Activated B cell treated with CpG ODN at 0.5 μM for 24 hours (primary cell): Measurements from ENCODE around the gene GABBR2. TPM values are rescaled to one million over a fixed set of nuclear protein-coding genes. Genes with fewer than 3 reads are reported as not detected.

Experiments
- ATAC-seq: fragments of 200-7000 bp; cut with Tn5 transposase; one replicate; pipeline ENCODE4 v1.10.0; 2021; ENCODE audit warnings: low read depth, mild to moderate bottlenecking, moderate library complexity
- CTCF ChIA-PET: fragments of 350-600 bp; sonication (Branson Sonifier 250); formaldehyde crosslinking; loops from one replicate; lab custom pipeline; 2021; ENCODE audit warnings: antibody characterized with exemption; lab: Charles Lee
- POLR2A ChIA-PET: fragments of 350-600 bp; sonication (Branson Sonifier 250); formaldehyde crosslinking; loops from one replicate; lab custom pipeline; 2021; ENCODE audit warnings: antibody characterized with exemption; lab: Charles Lee
- DNase-seq: peaks from one replicate; pipeline ENCODE4 v3.0.0; 2022
- H3K27ac Mint-ChIP-seq: one replicate; pipeline ENCODE4 v1.8.0; 2020; ENCODE audit warnings: mixed read lengths
- H3K27me3 Mint-ChIP-seq: one replicate; pipeline ENCODE4 v1.8.0; 2021; ENCODE audit warnings: mixed read lengths
- H3K36me3 Mint-ChIP-seq: one replicate; pipeline ENCODE4 v1.8.0; 2021; ENCODE audit warnings: low read depth, mixed read lengths
- H3K4me1 Mint-ChIP-seq: one replicate; pipeline ENCODE4 v1.8.0; 2021; ENCODE audit warnings: mixed read lengths
- H3K4me3 Mint-ChIP-seq: one replicate; pipeline ENCODE4 v1.8.0; 2020; ENCODE audit warnings: mild to moderate bottlenecking, mixed read lengths
- H3K9me3 Mint-ChIP-seq: one replicate; pipeline ENCODE4 v1.8.0; 2020; ENCODE audit warnings: mixed read lengths
- intact Hi-C: fragments of 100-400 bp; cut with micrococcal nuclease; formaldehyde crosslinking; loops from one replicate; pipeline ENCODE4 v1.15.1; 2024
- total RNA-seq: library from RNA; stranded (reverse); gene quantifications from 2 replicates; pipeline ENCODE4 v1.2.3, GENCODE V29; 2022
- TF ChIP-seq, protein P1 (sequence below): fragments of 200-600 bp; IDR thresholded peaks from one replicate; pipeline ENCODE4 v1.8.0; 2022; ENCODE audit warnings: antibody characterized with exemption, mild to moderate bottlenecking

Gene GABBR2
- total RNA-seq, 1 donor from 2014 or later, result not detected

DNA sequence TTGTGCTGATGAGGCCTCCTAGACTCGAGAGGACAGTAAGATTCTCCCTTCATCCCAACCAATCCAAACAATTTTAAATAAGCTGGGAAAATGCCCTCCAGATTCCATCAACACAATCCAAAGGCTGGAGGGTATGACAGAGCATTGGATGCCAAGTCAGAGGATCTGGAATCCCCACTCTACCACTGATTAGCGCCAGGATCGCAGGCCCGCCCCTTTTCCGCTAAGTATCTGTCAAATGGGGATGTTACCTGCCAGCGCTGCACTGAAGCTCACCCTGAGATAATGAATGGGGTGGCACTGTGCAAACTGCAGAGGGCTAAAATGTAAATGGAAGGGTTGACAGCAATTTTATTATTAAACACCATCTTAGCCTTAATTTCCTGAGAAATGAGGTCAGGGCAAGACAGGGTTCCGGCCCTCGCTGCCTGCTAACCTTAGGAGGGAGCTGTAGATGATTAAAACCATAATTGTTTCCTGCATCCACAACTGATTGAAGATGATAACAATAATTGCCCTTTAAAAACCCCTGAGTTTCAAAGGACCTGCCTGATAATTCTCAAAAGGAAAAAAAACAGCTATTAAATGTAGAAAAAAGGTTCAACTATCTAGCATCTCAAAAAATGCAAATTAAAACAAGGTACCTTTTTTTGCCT is 31.6 kb upstream of the GABBR2 start:
- no peak for ATAC-seq
- H3K9me3 Mint-ChIP-seq, result peaks cover 9% of the 10 kb centered on the region
- intact Hi-C loops, result no loop called here
- TF ChIP-seq, protein P1, sequence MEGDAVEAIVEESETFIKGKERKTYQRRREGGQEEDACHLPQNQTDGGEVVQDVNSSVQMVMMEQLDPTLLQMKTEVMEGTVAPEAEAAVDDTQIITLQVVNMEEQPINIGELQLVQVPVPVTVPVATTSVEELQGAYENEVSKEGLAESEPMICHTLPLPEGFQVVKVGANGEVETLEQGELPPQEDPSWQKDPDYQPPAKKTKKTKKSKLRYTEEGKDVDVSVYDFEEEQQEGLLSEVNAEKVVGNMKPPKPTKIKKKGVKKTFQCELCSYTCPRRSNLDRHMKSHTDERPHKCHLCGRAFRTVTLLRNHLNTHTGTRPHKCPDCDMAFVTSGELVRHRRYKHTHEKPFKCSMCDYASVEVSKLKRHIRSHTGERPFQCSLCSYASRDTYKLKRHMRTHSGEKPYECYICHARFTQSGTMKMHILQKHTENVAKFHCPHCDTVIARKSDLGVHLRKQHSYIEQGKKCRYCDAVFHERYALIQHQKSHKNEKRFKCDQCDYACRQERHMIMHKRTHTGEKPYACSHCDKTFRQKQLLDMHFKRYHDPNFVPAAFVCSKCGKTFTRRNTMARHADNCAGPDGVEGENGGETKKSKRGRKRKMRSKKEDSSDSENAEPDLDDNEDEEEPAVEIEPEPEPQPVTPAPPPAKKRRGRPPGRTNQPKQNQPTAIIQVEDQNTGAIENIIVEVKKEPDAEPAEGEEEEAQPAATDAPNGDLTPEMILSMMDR, result no peak
- no peaks in the 10 kb centered on the region for H3K27me3 Mint-ChIP-seq
- no peak for DNase-seq
- peaks cover 64% of the 10 kb centered on the region for H3K36me3 Mint-ChIP-seq
- ChIA-PET CTCF (no interaction called here), POLR2A (no interaction called here)
- no peaks in the 10 kb centered on the region for H3K4me1 Mint-ChIP-seq
- H3K27ac Mint-ChIP-seq, result no peak overlapping the region
- no peak overlapping the region for H3K4me3 Mint-ChIP-seq

DNA sequence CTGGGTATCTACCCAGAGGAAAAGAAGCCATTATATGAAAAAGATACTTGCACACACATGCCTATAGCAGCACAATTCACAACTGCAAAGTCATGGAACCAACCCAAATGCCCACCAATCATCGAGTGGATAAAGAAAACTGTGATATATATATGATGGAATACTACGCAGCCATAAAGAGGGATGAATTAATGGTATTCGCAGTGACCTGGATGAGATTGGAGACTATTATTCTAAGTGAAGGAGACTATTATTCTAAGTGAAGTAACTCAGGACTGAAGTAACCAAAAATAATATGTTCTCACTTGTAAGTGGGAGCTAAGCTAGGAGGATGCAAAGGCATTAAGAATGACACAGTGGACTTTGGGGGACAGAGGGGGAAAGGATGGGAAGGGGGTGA is 30.0 kb upstream of the GABBR2 start:
- Mint-ChIP-seq H3K27ac (no peak overlapping the region), H3K27me3 (no peaks in the 10 kb centered on the region), H3K9me3 (peaks cover 9% of the 10 kb centered on the region), H3K36me3 (peaks cover 62% of the 10 kb centered on the region), H3K4me1 (no peaks in the 10 kb centered on the region), H3K4me3 (no peak overlapping the region)
- ChIA-PET POLR2A (no interaction called here), CTCF (no interaction called here)
- DNase-seq (no peak), ATAC-seq (no peak)
- TF ChIP-seq, protein P1, result no peak
- intact Hi-C loops, result no loop called here

DNA sequence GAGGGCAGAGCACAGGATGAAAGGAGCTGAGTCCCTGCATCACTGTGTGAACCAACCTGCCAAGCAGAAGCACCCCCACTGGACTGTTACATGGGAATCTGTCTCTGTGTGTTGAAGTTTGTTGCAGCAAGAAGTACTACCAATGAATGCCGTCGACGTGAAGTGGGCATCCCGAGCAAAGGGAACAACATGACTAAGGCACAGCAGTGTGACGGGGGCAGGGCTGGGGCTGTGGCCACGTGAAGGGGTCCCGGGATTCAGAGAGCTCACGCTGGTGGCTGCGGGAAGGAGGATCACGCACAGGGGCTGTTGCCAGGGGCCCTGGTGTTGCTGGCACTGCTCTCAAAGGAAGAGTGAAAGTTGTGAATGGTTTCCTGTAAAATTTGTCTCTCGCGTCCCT is 27.5 kb upstream of the GABBR2 start:
- peaks cover 9% of the 10 kb centered on the region for H3K9me3 Mint-ChIP-seq
- POLR2A ChIA-PET, result no interaction called here
- no peaks in the 10 kb centered on the region for H3K4me1 Mint-ChIP-seq
- CTCF ChIA-PET, result no interaction called here
- H3K27ac Mint-ChIP-seq, result no peak overlapping the region
- no peak for DNase-seq
- intact Hi-C loops, result no loop called here
- TF ChIP-seq, protein P1, result no peak
- ATAC-seq, result no peak
- H3K4me3 Mint-ChIP-seq, result no peak overlapping the region
- H3K27me3 Mint-ChIP-seq, result no peaks in the 10 kb centered on the region
- peaks cover 56% of the 10 kb centered on the region for H3K36me3 Mint-ChIP-seq

DNA sequence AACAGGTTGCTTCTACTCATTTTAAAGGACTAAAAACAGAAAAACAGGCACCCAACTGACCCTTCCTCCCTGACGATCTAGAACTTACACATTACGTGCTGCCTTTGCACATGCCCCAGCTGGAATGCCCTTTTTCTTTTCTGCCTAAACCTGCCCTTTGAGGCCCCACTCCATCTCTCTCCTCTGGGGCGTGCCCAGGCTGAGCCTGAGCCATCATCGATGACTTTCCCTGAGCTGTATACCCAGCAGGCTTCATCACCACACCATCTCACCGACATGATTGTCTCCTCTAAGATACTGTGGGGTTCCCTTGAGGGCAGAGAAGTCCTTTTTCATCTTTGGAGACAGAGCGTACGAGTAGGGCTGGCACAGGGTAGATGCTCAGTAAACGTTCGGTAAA is 24.1 kb upstream of the GABBR2 start:
- CTCF ChIA-PET, result no interaction called here

DNA sequence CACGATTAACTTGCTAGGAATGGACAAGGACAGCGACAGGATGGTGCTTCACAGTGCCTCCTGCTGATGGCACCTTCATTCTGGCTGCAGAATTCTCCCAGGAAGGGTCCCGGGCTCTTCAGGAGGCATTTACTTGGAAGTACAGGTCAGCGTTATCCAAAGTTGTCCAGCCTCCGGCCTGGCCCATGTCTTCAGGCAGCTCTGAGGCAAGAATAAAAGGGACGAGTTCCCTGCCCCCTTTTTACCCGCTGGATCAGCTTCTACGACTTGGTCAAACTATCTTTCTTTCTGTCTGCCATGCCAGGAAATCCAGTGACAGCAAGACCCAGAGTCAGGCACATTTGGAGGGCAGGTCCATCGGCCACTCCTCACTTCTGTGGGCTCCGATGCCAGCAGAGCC is 23.4 kb upstream of the GABBR2 start:
- intact Hi-C loops, result no loop called here
- ATAC-seq (no peak), DNase-seq (no peak)
- H3K36me3 Mint-ChIP-seq, result peaks cover 30% of the 10 kb centered on the region
- H3K27ac Mint-ChIP-seq, result no peak overlapping the region
- ChIA-PET POLR2A (no interaction called here), CTCF (no interaction called here)
- TF ChIP-seq, protein P1, result no peak
- H3K9me3 Mint-ChIP-seq, result no peaks in the 10 kb centered on the region
- H3K27me3 Mint-ChIP-seq, result no peaks in the 10 kb centered on the region
- H3K4me1 Mint-ChIP-seq, result peaks cover 12% of the 10 kb centered on the region
- H3K4me3 Mint-ChIP-seq, result no peak overlapping the region

More for the DNA sequence above, 24.1 kb upstream of the GABBR2 start:
- Mint-ChIP-seq H3K27me3 (no peaks in the 10 kb centered on the region), H3K9me3 (no peaks in the 10 kb centered on the region), H3K27ac (no peak overlapping the region), H3K4me1 (peaks cover 7% of the 10 kb centered on the region), H3K36me3 (peaks cover 35% of the 10 kb centered on the region), H3K4me3 (no peak overlapping the region)
- POLR2A ChIA-PET, result no interaction called here
- no peak for DNase-seq
- TF ChIP-seq, protein P1, result no peak
- intact Hi-C loops, result no loop called here
- ATAC-seq, result no peak
